Measurements from ENCODE around the gene LCN6.

DNA sequence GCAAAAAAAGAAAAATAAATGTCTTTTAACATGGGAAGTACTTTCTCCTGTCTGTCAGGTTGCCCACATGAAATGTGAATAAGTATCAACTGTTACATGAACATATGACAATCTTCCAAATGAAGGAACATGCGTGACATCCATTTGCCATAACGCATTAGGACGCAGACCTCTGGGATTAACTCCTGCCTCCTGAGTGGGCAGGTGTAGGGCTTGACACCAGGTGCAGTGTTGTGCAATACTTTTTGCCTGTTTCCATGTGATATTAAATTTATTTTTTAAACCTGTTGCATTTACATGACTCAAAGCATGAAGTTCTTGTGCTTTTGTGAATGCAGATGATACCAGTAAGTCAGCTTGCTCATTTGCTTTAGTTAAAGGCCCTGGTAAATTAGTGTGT, 34.1 kb upstream of the LCN6 start:
- TF ChIP-seq POLR2A (IDR thresholded peaks at IDR 0.05), result no peak
- TF ChIP-seq, protein P1, sequence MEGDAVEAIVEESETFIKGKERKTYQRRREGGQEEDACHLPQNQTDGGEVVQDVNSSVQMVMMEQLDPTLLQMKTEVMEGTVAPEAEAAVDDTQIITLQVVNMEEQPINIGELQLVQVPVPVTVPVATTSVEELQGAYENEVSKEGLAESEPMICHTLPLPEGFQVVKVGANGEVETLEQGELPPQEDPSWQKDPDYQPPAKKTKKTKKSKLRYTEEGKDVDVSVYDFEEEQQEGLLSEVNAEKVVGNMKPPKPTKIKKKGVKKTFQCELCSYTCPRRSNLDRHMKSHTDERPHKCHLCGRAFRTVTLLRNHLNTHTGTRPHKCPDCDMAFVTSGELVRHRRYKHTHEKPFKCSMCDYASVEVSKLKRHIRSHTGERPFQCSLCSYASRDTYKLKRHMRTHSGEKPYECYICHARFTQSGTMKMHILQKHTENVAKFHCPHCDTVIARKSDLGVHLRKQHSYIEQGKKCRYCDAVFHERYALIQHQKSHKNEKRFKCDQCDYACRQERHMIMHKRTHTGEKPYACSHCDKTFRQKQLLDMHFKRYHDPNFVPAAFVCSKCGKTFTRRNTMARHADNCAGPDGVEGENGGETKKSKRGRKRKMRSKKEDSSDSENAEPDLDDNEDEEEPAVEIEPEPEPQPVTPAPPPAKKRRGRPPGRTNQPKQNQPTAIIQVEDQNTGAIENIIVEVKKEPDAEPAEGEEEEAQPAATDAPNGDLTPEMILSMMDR (IDR thresholded peaks at IDR 0.05), result no peak
